ENCODE results near the gene PPP1R9B. TPM values are rescaled to one million over a fixed set of nuclear protein-coding genes. Genes with fewer than 3 reads are reported as not detected.

The PPP1R9B gene
- total RNA-seq, 1 donor from 2014 or later = 92.6 TPM

GRCh38 chr17:50165066-50165465 lies 14.6 kb upstream of the PPP1R9B start:
- no peak for DNase-seq
- no peak for ATAC-seq
- no peaks in the 10 kb centered on the region for H3K27me3 ChIP-seq (ENCODE audit: low read depth)
- H3K36me3 ChIP-seq = no peaks in the 10 kb centered on the region
- intact Hi-C loops (cut with DNase I) = no loop called here
- H3K27ac ChIP-seq = peak overlapping the region; percentile 49
- H3K4me1 ChIP-seq = peaks cover 18% of the 10 kb centered on the region
- no peak overlapping the region for H3K4me3 ChIP-seq
- TF ChIP-seq CTCF (IDR thresholded peaks at IDR 0.05) = no peak
- H3K9me3 ChIP-seq = no peaks in the 10 kb centered on the region

GRCh38 chr17:50164697-50164988 lies 14.2 kb upstream of the PPP1R9B start:
- no peaks in the 10 kb centered on the region for H3K36me3 ChIP-seq
- DNase-seq (no peak), ATAC-seq (no peak)
- no peaks in the 10 kb centered on the region for H3K9me3 ChIP-seq
- peaks cover 18% of the 10 kb centered on the region for H3K4me1 ChIP-seq
- H3K27me3 ChIP-seq (ENCODE audit: low read depth) = no peaks in the 10 kb centered on the region
- no peak overlapping the region for H3K4me3 ChIP-seq
- no peak for TF ChIP-seq CTCF (IDR thresholded peaks at IDR 0.05)
- H3K27ac ChIP-seq = no peak overlapping the region
- intact Hi-C loops (cut with DNase I) = no loop called here

- Histone ChIP-seq H3K9me3 (no peaks in the 10 kb centered on the region), H3K27ac (no peak overlapping the region), H3K4me1 (peaks cover 17% of the 10 kb centered on the region), H3K36me3 (no peaks in the 10 kb centered on the region), H3K4me3 (no peak overlapping the region), H3K27me3 (ENCODE audit: low read depth) (no peaks in the 10 kb centered on the region)
- intact Hi-C loops (cut with DNase I) = no loop called here
- no peak for TF ChIP-seq CTCF (IDR thresholded peaks at IDR 0.05)
- DNase-seq (no peak), ATAC-seq (no peak)
Observed at GRCh38 chr17:50163843-50164696, 13.6 kb upstream of the PPP1R9B start.

GRCh38 chr17:50162466-50163254 lies 12.2 kb upstream of the PPP1R9B start:
- Histone ChIP-seq H3K4me1 (peaks cover 18% of the 10 kb centered on the region), H3K27ac (no peak overlapping the region), H3K36me3 (no peaks in the 10 kb centered on the region), H3K9me3 (no peaks in the 10 kb centered on the region), H3K27me3 (ENCODE audit: low read depth) (no peaks in the 10 kb centered on the region), H3K4me3 (no peak overlapping the region)
- no peak for TF ChIP-seq CTCF (IDR thresholded peaks at IDR 0.05)
- DNase-seq (no peak), ATAC-seq (no peak)
- intact Hi-C loops (cut with DNase I) = no loop called here

- TF ChIP-seq CTCF (IDR thresholded peaks at IDR 0.05) = no peak
- Histone ChIP-seq H3K9me3 (no peaks in the 10 kb centered on the region), H3K27ac (no peak overlapping the region), H3K4me3 (peak overlapping the region; percentile 65), H3K27me3 (ENCODE audit: low read depth) (no peaks in the 10 kb centered on the region), H3K4me1 (peaks cover 19% of the 10 kb centered on the region), H3K36me3 (no peaks in the 10 kb centered on the region)
- DNase-seq (no peak), ATAC-seq (peak in 1 of 2 donors; percentile 2)
- intact Hi-C loops (cut with DNase I) = no loop called here
Observed at GRCh38 chr17:50161911-50162288, 11.4 kb upstream of the PPP1R9B start.
